Stomach (tissue), 9 donors: ENCODE measurements around the gene ZDHHC3. TPM values are rescaled to one million over a fixed set of nuclear protein-coding genes. Genes with fewer than 3 reads are reported as not detected.

Source experiments
- DNase-seq, 2 donors: peaks; one replicate each; pipeline versions ENCODE4 v3.0.0 to v3.0.0-alpha.2; 2013 to 2019
- H3K27ac ChIP-seq, 5 donors: fragments of 200-600 bp in 4 of 5; sonication (generic) in 4 of 5; one replicate each; pipeline ENCODE4 v1.5.1; 2013 to 2019; ENCODE audit warnings: mild to moderate bottlenecking in 1 of 5, moderate library complexity in 1 of 5
- H3K27me3 ChIP-seq, 3 donors: fragments of 200-600 bp; sonication (generic); one replicate each; pipeline ENCODE4 v1.5.1; 2017 to 2019; ENCODE audit warnings: mixed run types in 1 of 3
- H3K36me3 ChIP-seq, 4 donors: fragments of 200-600 bp; sonication (generic); 1 replicate in 3 of 4; 2 replicates in 1 of 4; pipeline ENCODE4 v1.5.1; 2016 to 2019
- H3K4me1 ChIP-seq, 4 donors: fragments of 200-600 bp; sonication (generic); one replicate each; pipeline ENCODE4 v1.5.1; 2016 to 2019
- H3K4me3 ChIP-seq, 4 donors: fragments of 200-600 bp; sonication (generic) in 3 of 4; one replicate each; pipeline ENCODE4 v1.5.1; 2016 to 2019; ENCODE audit warnings: mild to moderate bottlenecking in 1 of 4
- H3K9me3 ChIP-seq, 4 donors: fragments of 200-600 bp; sonication (generic); one replicate each; pipeline ENCODE4 v1.5.1; 2016 to 2019
- CTCF ChIP-seq, 7 experiments: fragments of 450-650 bp in 4 of 7; fragments of 200-600 bp in 3 of 7; sonication (generic) in 3 of 7; IDR thresholded peaks; one replicate each; pipeline ENCODE4 v1.5.1; 2016 to 2019; ENCODE audit warnings: antibody characterized with exemption in 7 of 7, control low read depth in 2 of 7, mild to moderate bottlenecking in 1 of 7
- EP300 ChIP-seq: sonication (generic); formaldehyde crosslinking; IDR thresholded peaks from one replicate; pipeline ENCODE4 v1.6.1; 2017; ENCODE audit warnings: antibody characterized with exemption
- POLR2A ChIP-seq, 4 donors: fragments of 450-650 bp; IDR thresholded peaks; one replicate each; pipeline ENCODE4 v1.6.1; 2016; ENCODE audit warnings: antibody characterized with exemption in 4 of 4, control low read depth in 2 of 4, mild to moderate bottlenecking in 1 of 4, moderate library complexity in 1 of 4
- POLR2AphosphoS5 ChIP-seq, 3 donors: sonication (generic); formaldehyde crosslinking; IDR thresholded peaks; one replicate each; pipeline ENCODE4 v1.6.1; 2016; ENCODE audit warnings: antibody characterized with exemption in 3 of 3
- WGBS, 5 donors: extraction: QIAGEN DNeasy Blood & Tissue Kit in 3 of 5; methylation state at CpG; one replicate each; pipeline versions ENCODE4 v1.1.5 to v1.1.7; 2013 to 2018; 5-methylcytosine and 5-hydroxymethylcytosine counted together
- intact Hi-C: fragments of 100-400 bp; cut with DNase I; formaldehyde crosslinking; loops from one replicate; pipeline ENCODE4 v1.15.1; 2023; ENCODE audit warnings: low total_unique reads
- polyA plus RNA-seq, 3 donors: library from polyadenylated mRNA; stranded (reverse); fragments of 200-250 nt; gene quantifications; one replicate each; pipeline ENCODE4 v1.2.3, GENCODE V29; 2013
- total RNA-seq, 5 donors: library from RNA; depleted of rRNA; stranded (reverse); fragments of >200 nt; gene quantifications; one replicate each; pipeline versions ENCODE4 v1.1.0 to v1.2.3, GENCODE V29; 2014 to 2016
- donor health status: healthy with polysubstance abuse.
- donor health status: Bipolar disorder and iron deficiency.
- donor health status: healthy.

Gene ZDHHC3
- total and polyA plus RNA-seq, 8 donors, result 29.8 to 140 (median 77.6) TPM

GRCh38 chr3:44883213-44883955, 92.6 kb downstream of the ZDHHC3 start:
- Histone ChIP-seq H3K9me3 (peaks cover 0 to 4% (median 2%) of the 10 kb centered on the region in 4 donors), H3K27ac (peak overlapping the region in 1 of 5 donors; percentile 27), H3K36me3 (no peaks in the 10 kb centered on the region), H3K4me3 (no peak overlapping the region), H3K27me3 (peaks cover 0 to 23% (median 0%) of the 10 kb centered on the region in 3 donors), H3K4me1 (peaks cover 0 to 8% (median 0%) of the 10 kb centered on the region in 4 donors)
- intact Hi-C loops, result no loop called here
- no peak for DNase-seq
- TF ChIP-seq POLR2A (IDR thresholded peaks at IDR 0.05) (no peak), CTCF (IDR thresholded peaks at IDR 0.05) (no peak), EP300 (no peak), POLR2AphosphoS5 (IDR thresholded peaks at IDR 0.05) (no peak)
- WGBS, 5 donors, result 84 to 97% (median 92%) methylated on average over 4 to 5 of the region's 5 CpGs

- Histone ChIP-seq H3K36me3 (no peaks in the 10 kb centered on the region), H3K4me1 (peaks cover 0 to 1% (median 0%) of the 10 kb centered on the region in 4 donors), H3K27ac (no peak overlapping the region), H3K4me3 (no peak overlapping the region), H3K27me3 (peaks cover 0 to 17% (median 0%) of the 10 kb centered on the region in 3 donors), H3K9me3 (peaks cover 0 to 4% (median 2%) of the 10 kb centered on the region in 4 donors)
- TF ChIP-seq POLR2A (IDR thresholded peaks at IDR 0.05) (no peak), POLR2AphosphoS5 (IDR thresholded peaks at IDR 0.05) (no peak), EP300 (no peak), CTCF (IDR thresholded peaks at IDR 0.05) (no peak)
- intact Hi-C loops, result no loop called here
- 58 to 72% (median 70%) methylated on average over 2 of the region's 2 CpGs for WGBS, 5 donors
- DNase-seq, result no peak
Observed at GRCh38 chr3:44880284-44880683, 95.7 kb downstream of the ZDHHC3 start.

DNA sequence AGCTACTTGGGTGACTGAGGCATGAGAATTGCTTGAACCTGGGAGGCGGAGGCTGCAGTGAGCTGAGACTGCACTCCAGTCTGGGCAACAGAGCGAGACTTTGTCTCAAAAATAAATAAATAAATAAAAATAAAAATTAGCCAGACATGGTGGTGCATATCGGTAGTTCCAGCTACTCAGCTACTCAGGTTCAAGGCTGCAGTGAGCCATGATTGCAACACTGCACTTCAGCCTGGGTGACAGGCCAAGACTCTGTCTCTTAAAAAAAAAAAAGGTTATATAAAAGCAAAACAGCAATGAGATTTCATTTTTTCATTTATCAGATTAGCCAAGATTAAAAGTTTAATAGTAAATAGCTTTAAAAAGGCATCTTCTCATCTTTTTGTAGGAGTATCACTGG, 98.6 kb downstream of the ZDHHC3 start:
- DNase-seq, result no peak
- H3K36me3 ChIP-seq, result no peaks in the 10 kb centered on the region
- no peaks in the 10 kb centered on the region for H3K9me3 ChIP-seq
- H3K27me3 ChIP-seq, result no peaks in the 10 kb centered on the region
- H3K4me1 ChIP-seq, result no peaks in the 10 kb centered on the region
- WGBS, 5 donors, result 76 to 94% (median 87%) methylated on average over 3 of the region's 3 CpGs
- H3K4me3 ChIP-seq, result no peak overlapping the region
- TF ChIP-seq POLR2A (IDR thresholded peaks at IDR 0.05), result no peak
- no peak for TF ChIP-seq EP300
- TF ChIP-seq POLR2AphosphoS5 (IDR thresholded peaks at IDR 0.05), result no peak
- no peak for TF ChIP-seq CTCF (IDR thresholded peaks at IDR 0.05)
- intact Hi-C loops, result no loop called here
- H3K27ac ChIP-seq, result no peak overlapping the region

DNA sequence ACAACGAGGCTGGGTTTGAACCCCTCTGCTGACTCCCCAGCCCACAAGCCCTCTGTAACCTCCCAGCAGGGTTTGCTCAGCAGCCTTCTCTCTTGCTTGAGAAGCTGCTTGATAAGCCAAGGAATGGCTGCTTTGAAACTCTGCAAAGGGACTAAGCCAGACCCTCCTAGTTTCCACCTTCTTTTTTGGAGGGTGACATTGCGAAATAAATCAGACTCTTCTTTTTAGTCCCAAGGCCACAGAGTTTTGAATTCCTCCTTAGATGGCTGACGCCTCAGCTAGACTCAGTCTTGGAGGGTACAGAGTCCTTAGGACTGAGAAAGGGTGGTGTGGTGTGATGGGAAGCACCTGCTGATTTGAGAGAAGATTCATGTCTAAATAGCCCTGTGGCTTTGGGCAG, 100.4 kb downstream of the ZDHHC3 start:
- peaks cover 0 to 4% (median 1%) of the 10 kb centered on the region in 4 donors for H3K4me1 ChIP-seq
- DNase-seq, result no peak
- no peak overlapping the region for H3K4me3 ChIP-seq
- H3K27me3 ChIP-seq, result no peaks in the 10 kb centered on the region
- H3K9me3 ChIP-seq, result no peaks in the 10 kb centered on the region
- H3K27ac ChIP-seq, result no peak overlapping the region
- TF ChIP-seq POLR2A (IDR thresholded peaks at IDR 0.05), result no peak
- TF ChIP-seq CTCF (IDR thresholded peaks at IDR 0.05), result no peak
- TF ChIP-seq POLR2AphosphoS5 (IDR thresholded peaks at IDR 0.05), result no peak
- no peak for TF ChIP-seq EP300
- 55 to 85% (median 81%) methylated on average over 3 of the region's 3 CpGs for WGBS, 5 donors
- intact Hi-C loops, result no loop called here
- H3K36me3 ChIP-seq, result no peaks in the 10 kb centered on the region

Other genes starting within 250 kb of the ZDHHC3 start
- 1 to 10 TPM in 3 of 5 donors, not detected in 2; 2.8 to 7.2 (median 3.5) TPM for gene ZNF501, start 246.5 kb downstream of the ZDHHC3 start, total RNA-seq
- gene ZNF501, start 246.5 kb downstream of the ZDHHC3 start, polyA plus RNA-seq, result 1 to 10 TPM in 2 of 3 donors, under 1 TPM in 1; 0.95 to 2.6 (median 1.2) TPM
- gene KIAA1143, start 214.6 kb downstream of the ZDHHC3 start, total RNA-seq, result 10 to 100 TPM in 3 of 5 donors, 1 to 10 TPM in 2; 7.5 to 31.0 (median 15.6) TPM
- 10 to 100 TPM in 2 of 3 donors, 1 to 10 TPM in 1; 7.9 to 13.0 (median 10.1) TPM for gene KIAA1143, start 214.6 kb downstream of the ZDHHC3 start, polyA plus RNA-seq
- 1 to 10 TPM in 4 of 5 donors, under 1 TPM in 1; 0.45 to 9.3 (median 2.3) TPM for gene KIF15, start 214.4 kb downstream of the ZDHHC3 start, total RNA-seq
- gene KIF15, start 214.4 kb downstream of the ZDHHC3 start, polyA plus RNA-seq, result 1 to 10 TPM; 1.2 to 3.1 (median 2.7) TPM
- 10 to 100 TPM in 3 of 5 donors, 1 to 10 TPM in 2; 7.2 to 21.4 (median 12.1) TPM for gene TMEM42, start 114.3 kb downstream of the ZDHHC3 start, total RNA-seq
- 10 to 100 TPM; 16.7 to 20.3 (median 17.6) TPM for gene TMEM42, start 114.3 kb downstream of the ZDHHC3 start, polyA plus RNA-seq
- gene TGM4, start 101.6 kb downstream of the ZDHHC3 start, total RNA-seq, result not detected
- gene TGM4, start 101.6 kb downstream of the ZDHHC3 start, polyA plus RNA-seq, result not detected
- 10 to 100 TPM; 29.5 to 57.4 (median 45.5) TPM for gene EXOSC7, start 70 bp upstream of the ZDHHC3 start, total RNA-seq
- 10 to 100 TPM; 34.9 to 46.2 (median 39.7) TPM for gene EXOSC7, start 70 bp upstream of the ZDHHC3 start, polyA plus RNA-seq
- gene CLEC3B, start 50.1 kb upstream of the ZDHHC3 start, total RNA-seq, result 100 to 1,000 TPM in 1 of 5 donors, 10 to 100 TPM in 2, not detected in 2; 25.4 to 199 (median 73.6) TPM
- 10 to 100 TPM; 16.7 to 29.7 (median 24.0) TPM for gene CLEC3B, start 50.1 kb upstream of the ZDHHC3 start, polyA plus RNA-seq
- 10 to 100 TPM in 2 of 5 donors, 1 to 10 TPM in 3; 4.1 to 24.5 (median 8.4) TPM for gene CDCP1, start 170.2 kb upstream of the ZDHHC3 start, total RNA-seq
- 1 to 10 TPM; 4.1 to 9.9 (median 7.8) TPM for gene CDCP1, start 170.2 kb upstream of the ZDHHC3 start, polyA plus RNA-seq